Progenitor cell of endocrine pancreas (in vitro differentiated cells): Measurements from ENCODE around the gene ISLR2. TPM values are rescaled to one million over a fixed set of nuclear protein-coding genes. Genes with fewer than 3 reads are reported as not detected.

Experiments used
- DNase-seq: peaks from one replicate; pipeline ENCODE4 v3.0.0; 2021; ENCODE audit warnings: low spot score; ENCODE audit not compliant: unreplicated experiment
- H3K27ac Mint-ChIP-seq: 2 replicates; pipeline ENCODE4 v1.8.0; 2021; ENCODE audit warnings: mild to moderate bottlenecking, moderate library complexity, mixed read lengths
- H3K27me3 Mint-ChIP-seq: 2 replicates; pipeline ENCODE4 v1.8.0; 2021; ENCODE audit warnings: mixed read lengths
- H3K36me3 Mint-ChIP-seq: 2 replicates; pipeline ENCODE4 v1.8.0; 2022; ENCODE audit warnings: mixed read lengths; ENCODE audit not compliant: insufficient read depth
- H3K4me1 Mint-ChIP-seq: 2 replicates; pipeline ENCODE4 v1.8.0; 2021; ENCODE audit warnings: low read depth, mixed read lengths
- H3K4me3 Mint-ChIP-seq: 2 replicates; pipeline ENCODE4 v1.8.0; 2021; ENCODE audit warnings: low read depth, mild to moderate bottlenecking, moderate library complexity, mixed read lengths
- H3K9me3 Mint-ChIP-seq: 2 replicates; pipeline ENCODE4 v1.8.0; 2021; ENCODE audit warnings: low read depth, mixed read lengths
- CTCF ChIP-seq: fragments of 200-600 bp; sonication (generic); IDR thresholded peaks from one replicate; pipeline ENCODE4 v1.5.0; 2021; ENCODE audit warnings: antibody characterized with exemption, mild to moderate bottlenecking; ENCODE audit not compliant: unreplicated experiment
- total RNA-seq: library from RNA; stranded (reverse); gene quantifications from 2 replicates; pipeline ENCODE4 v1.2.1, GENCODE V29; 2021

The ISLR2 gene
- total RNA-seq, 1 donor from 2014 or later = 0.14 TPM

GRCh38 chr15:74180881-74181602, 50.7 kb downstream of the ISLR2 start:
- H3K4me1 Mint-ChIP-seq = no peaks in the 10 kb centered on the region
- no peak overlapping the region for H3K27ac Mint-ChIP-seq
- no peaks in the 10 kb centered on the region for H3K36me3 Mint-ChIP-seq
- no peak for TF ChIP-seq CTCF
- H3K9me3 Mint-ChIP-seq = no peaks in the 10 kb centered on the region
- peaks cover 41% of the 10 kb centered on the region for H3K27me3 Mint-ChIP-seq
- no peak overlapping the region for H3K4me3 Mint-ChIP-seq
- no peak for DNase-seq

- Mint-ChIP-seq H3K9me3 (no peaks in the 10 kb centered on the region), H3K27ac (no peak overlapping the region), H3K4me3 (no peak overlapping the region), H3K4me1 (no peaks in the 10 kb centered on the region), H3K27me3 (peaks cover 31% of the 10 kb centered on the region), H3K36me3 (no peaks in the 10 kb centered on the region)
- TF ChIP-seq CTCF = no peak
- DNase-seq = no peak
Measured at GRCh38 chr15:74182131-74182530, 51.7 kb downstream of the ISLR2 start.

GRCh38 chr15:74184582-74185091, 54.3 kb downstream of the ISLR2 start:
- no peak for TF ChIP-seq CTCF
- H3K36me3 Mint-ChIP-seq = no peaks in the 10 kb centered on the region
- H3K4me3 Mint-ChIP-seq = no peak overlapping the region
- no peak for DNase-seq
- H3K27ac Mint-ChIP-seq = no peak overlapping the region
- H3K4me1 Mint-ChIP-seq = no peaks in the 10 kb centered on the region
- peaks cover 20% of the 10 kb centered on the region for H3K27me3 Mint-ChIP-seq
- H3K9me3 Mint-ChIP-seq = no peaks in the 10 kb centered on the region

DNA sequence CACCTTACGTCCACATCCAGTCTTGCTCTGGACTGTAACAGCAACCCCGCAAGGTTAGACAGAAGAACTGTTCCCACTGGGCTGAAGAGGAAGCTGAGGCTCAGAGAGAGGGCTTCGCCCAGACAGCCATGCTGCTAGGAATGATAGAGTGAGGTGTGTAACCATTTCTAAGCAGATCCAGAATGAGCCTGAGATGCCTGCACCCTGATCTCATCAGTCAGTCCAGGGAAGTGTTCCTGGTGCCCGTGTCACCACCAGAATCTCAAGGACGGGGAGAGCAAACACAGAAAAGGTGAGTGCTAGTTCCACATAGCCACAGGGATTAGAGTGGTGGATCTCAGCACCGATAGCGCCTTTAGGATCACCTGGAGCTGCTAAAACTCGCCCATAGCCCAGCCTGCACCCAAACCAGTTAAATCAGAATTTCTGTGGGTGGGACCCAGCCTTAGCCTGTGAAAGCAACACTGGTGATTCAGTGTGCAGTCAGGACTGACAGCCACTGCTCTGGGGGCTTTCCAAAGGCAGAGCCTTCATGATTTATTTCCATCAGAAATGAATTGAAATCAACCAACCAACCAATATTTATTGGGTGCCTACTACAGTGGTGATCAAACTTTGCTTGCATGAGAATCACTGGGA, 55.4 kb downstream of the ISLR2 start:
- Mint-ChIP-seq H3K4me3 (no peak overlapping the region), H3K9me3 (no peaks in the 10 kb centered on the region), H3K27me3 (peaks cover 17% of the 10 kb centered on the region), H3K36me3 (no peaks in the 10 kb centered on the region), H3K27ac (no peak overlapping the region), H3K4me1 (no peaks in the 10 kb centered on the region)
- TF ChIP-seq CTCF = no peak
- DNase-seq = no peak

Other genes with a start within 250 kb of the ISLR2 start
- 17.1 and 17.4 TPM in 2 replicates for gene LOXL1, start 204.1 kb upstream of the ISLR2 start, total RNA-seq
- gene STOML1, start 138.3 kb upstream of the ISLR2 start, total RNA-seq = 8.0 and 8.7 TPM in 2 replicates
- 27.8 and 29.9 TPM in 2 replicates for gene PML, start 135.9 kb upstream of the ISLR2 start, total RNA-seq
- gene GOLGA6A, start 48.0 kb upstream of the ISLR2 start, total RNA-seq = 0.64 and 0.89 TPM in 2 replicates
- not detected in 2 replicates for gene ISLR, start 43.1 kb downstream of the ISLR2 start, total RNA-seq
- gene STRA6, start 72.2 kb downstream of the ISLR2 start, total RNA-seq = 17.9 and 34.7 TPM in 2 replicates
- gene CCDC33, start 105.7 kb downstream of the ISLR2 start, total RNA-seq = 0.84 and 2.0 TPM in 2 replicates
- 1.6 and 2.0 TPM in 2 replicates for gene CYP11A1, start 237.1 kb downstream of the ISLR2 start, total RNA-seq